Esophagus muscularis mucosa (tissue), 4 donors: ENCODE data around the gene COPS4.

Experiments used
- EP300 ChIP-seq: sonication (generic); formaldehyde crosslinking; IDR thresholded peaks from one replicate; pipeline ENCODE4 v1.6.1; 2017; ENCODE audit warnings: antibody characterized with exemption
- POLR2A ChIP-seq: fragments of 450-650 bp; IDR thresholded peaks from one replicate; pipeline ENCODE4 v1.6.1; 2017; ENCODE audit warnings: antibody characterized with exemption, moderate library complexity, mild to moderate bottlenecking, low read depth
- POLR2AphosphoS5 ChIP-seq, 2 donors: sonication (generic); formaldehyde crosslinking; IDR thresholded peaks; one replicate each; pipeline ENCODE4 v1.6.1; 2017; ENCODE audit warnings: antibody characterized with exemption in 2 of 2
- TF ChIP-seq, protein P1 (sequence below), 3 experiments: fragments of 200-600 bp in 2 of 3; fragments of 450-650 bp in 1 of 3; sonication (generic) in 2 of 3; IDR thresholded peaks; one replicate each; pipeline ENCODE4 v1.5.1; 2017 to 2019; ENCODE audit warnings: antibody characterized with exemption in 3 of 3, mild to moderate bottlenecking in 2 of 3, moderate library complexity in 1 of 3

DNA sequence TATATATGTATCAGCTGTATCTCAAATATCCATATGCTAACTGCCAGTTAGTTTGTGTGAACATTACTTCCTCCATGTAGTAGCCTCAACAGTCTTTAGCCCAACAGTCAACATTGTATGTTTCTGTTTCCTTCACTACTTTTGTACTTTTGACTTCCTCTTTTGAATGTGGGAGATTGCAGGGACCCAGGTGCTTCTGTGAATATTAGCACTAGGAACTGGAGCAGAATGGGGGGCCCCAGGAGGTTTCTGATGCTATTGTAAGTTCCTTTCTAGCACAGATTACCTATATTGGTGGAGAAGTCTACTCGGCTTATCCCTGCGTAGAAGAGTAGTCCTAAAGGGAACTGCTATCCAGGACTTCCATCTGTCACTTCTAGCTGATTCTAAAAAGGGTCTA lies 77.2 kb downstream of the COPS4 start:
- TF ChIP-seq POLR2A, result no peak
- TF ChIP-seq, protein P1, sequence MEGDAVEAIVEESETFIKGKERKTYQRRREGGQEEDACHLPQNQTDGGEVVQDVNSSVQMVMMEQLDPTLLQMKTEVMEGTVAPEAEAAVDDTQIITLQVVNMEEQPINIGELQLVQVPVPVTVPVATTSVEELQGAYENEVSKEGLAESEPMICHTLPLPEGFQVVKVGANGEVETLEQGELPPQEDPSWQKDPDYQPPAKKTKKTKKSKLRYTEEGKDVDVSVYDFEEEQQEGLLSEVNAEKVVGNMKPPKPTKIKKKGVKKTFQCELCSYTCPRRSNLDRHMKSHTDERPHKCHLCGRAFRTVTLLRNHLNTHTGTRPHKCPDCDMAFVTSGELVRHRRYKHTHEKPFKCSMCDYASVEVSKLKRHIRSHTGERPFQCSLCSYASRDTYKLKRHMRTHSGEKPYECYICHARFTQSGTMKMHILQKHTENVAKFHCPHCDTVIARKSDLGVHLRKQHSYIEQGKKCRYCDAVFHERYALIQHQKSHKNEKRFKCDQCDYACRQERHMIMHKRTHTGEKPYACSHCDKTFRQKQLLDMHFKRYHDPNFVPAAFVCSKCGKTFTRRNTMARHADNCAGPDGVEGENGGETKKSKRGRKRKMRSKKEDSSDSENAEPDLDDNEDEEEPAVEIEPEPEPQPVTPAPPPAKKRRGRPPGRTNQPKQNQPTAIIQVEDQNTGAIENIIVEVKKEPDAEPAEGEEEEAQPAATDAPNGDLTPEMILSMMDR (IDR thresholded peaks at IDR 0.05), result no peak
- TF ChIP-seq EP300, result no peak
- no peak for TF ChIP-seq POLR2AphosphoS5 (IDR thresholded peaks at IDR 0.05)
